ENCODE results near the gene P4HA2. TPM values are rescaled to one million over a fixed set of nuclear protein-coding genes. Genes with fewer than 3 reads are reported as not detected.

P4HA2 gene
- total RNA-seq, 2 donors from 2014 or later, result 0.50 TPM; not detected in 1

DNA sequence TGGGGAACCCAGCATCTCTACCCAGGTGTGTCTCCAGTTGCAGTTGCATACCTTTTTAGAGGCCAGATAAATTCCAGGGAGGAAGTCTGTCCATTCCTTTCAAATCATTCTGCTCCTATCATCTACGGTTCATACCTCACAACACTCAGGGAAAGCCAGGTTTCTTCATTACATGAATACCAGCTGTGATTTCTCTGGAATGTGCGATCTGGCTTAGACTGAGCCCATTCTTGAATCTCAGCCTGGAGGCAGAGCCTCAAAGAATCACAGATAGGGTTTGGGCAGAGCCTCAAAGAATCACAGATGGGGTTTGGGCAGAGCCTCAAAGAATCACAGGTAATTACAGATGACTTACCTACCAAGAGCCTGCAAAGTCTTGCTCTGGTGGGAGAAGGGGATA, 7.2 kb downstream of the P4HA2 start:
- no peak overlapping the region for H3K4me3 Mint-ChIP-seq
- DNase-seq, result no peak
- H3K27me3 Mint-ChIP-seq, result peaks cover 4% of the 10 kb centered on the region
- H3K36me3 Mint-ChIP-seq (ENCODE audit: low read depth), result peaks cover 2% of the 10 kb centered on the region
- no peak for ATAC-seq
- H3K4me1 Mint-ChIP-seq, result peaks cover 5% of the 10 kb centered on the region
- H3K9me3 ChIP-seq (ENCODE audit: control insufficient read depth, low read length, poor library complexity, severe bottlenecking), result no peaks in the 10 kb centered on the region
- H3K27ac Mint-ChIP-seq, result no peak overlapping the region

DNA sequence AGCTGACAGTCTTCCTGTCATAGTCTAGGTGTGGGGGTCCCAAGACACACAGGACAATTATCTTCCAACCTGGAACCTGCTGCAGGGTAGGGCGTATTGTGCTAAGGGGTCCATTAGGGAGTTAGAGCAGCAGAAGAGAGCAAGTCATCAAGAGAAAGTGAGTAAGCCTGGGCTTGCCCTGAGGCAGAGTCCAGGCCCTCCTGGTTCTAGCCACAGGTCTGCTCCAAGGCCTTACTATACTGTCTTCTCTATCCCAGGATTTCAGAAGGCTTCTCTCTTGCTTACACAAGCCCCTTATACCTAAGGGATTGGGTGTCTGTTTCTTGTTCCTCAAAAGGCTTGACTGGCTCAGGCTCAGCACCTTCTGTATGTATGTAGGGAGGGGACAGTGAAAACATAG, 7.7 kb downstream of the P4HA2 start:
- ATAC-seq, result no peak
- H3K27me3 Mint-ChIP-seq, result no peaks in the 10 kb centered on the region
- H3K27ac Mint-ChIP-seq, result no peak overlapping the region
- H3K36me3 Mint-ChIP-seq (ENCODE audit: low read depth), result peaks cover 2% of the 10 kb centered on the region
- H3K9me3 ChIP-seq (ENCODE audit: control insufficient read depth, low read length, poor library complexity, severe bottlenecking), result no peaks in the 10 kb centered on the region
- H3K4me1 Mint-ChIP-seq, result peaks cover 3% of the 10 kb centered on the region
- H3K4me3 Mint-ChIP-seq, result no peak overlapping the region
- DNase-seq, result no peak

DNA sequence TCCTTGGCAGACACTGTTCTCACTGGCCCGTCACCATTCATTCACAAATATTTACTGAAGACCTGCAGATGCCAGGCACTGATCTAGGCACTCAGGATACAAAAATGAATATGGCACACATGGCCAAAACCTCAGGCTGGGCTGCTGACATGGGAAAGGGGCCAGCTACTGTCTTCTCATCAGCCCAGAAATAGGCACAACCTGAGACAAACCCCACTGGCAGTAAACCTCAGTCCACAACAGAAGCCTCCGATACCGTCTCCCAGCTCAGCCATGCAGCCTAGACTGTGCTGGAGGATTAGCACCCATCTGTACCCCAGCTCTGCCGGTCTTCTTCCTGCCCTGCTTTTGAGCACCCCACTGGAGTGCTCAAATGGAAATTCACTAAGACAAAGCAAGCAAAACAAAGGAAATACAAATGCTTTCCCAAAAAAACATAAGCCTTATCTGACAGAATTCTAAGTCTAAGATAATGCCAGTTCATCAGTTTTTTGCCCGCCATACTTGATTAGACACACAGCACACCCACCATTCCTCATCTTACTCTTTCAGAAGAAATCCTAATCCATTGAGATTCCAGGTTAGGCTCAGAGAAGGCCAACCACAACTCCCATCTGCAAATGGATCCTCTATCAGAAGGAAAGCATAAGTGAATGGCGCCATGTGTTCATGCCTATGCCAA, 8.2 kb downstream of the P4HA2 start:
- Mint-ChIP-seq H3K4me3 (no peak overlapping the region), H3K4me1 (peaks cover 3% of the 10 kb centered on the region), H3K36me3 (ENCODE audit: low read depth) (peaks cover 2% of the 10 kb centered on the region), H3K27ac (no peak overlapping the region), H3K27me3 (no peaks in the 10 kb centered on the region)
- DNase-seq, result no peak
- ATAC-seq, result no peak
- no peaks in the 10 kb centered on the region for H3K9me3 ChIP-seq (ENCODE audit: control insufficient read depth, low read length, poor library complexity, severe bottlenecking)

DNA sequence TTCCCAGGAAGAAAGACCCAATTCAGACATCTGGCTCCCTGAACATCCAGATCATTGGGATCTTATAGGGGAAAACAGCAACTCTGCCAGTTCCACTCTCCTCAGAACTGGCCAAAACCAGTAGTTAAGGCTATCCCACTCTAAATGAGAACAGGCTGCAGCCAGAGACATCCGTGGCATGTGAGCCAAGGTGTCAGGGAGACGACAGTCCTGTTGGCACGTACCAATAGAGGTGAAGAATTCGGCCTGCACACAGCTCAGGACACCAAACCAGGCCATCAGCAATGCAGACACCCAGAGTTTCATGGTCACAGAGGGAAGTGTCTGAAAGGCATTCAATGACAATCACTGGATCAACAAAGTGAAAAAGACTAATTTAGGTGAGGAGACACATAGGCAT, 9.3 kb downstream of the P4HA2 start:
- Mint-ChIP-seq H3K27me3 (no peaks in the 10 kb centered on the region), H3K4me1 (peaks cover 3% of the 10 kb centered on the region), H3K36me3 (ENCODE audit: low read depth) (no peaks in the 10 kb centered on the region), H3K27ac (no peak overlapping the region), H3K4me3 (no peak overlapping the region)
- no peaks in the 10 kb centered on the region for H3K9me3 ChIP-seq (ENCODE audit: control insufficient read depth, low read length, poor library complexity, severe bottlenecking)
- no peak for ATAC-seq
- DNase-seq, result no peak

DNA sequence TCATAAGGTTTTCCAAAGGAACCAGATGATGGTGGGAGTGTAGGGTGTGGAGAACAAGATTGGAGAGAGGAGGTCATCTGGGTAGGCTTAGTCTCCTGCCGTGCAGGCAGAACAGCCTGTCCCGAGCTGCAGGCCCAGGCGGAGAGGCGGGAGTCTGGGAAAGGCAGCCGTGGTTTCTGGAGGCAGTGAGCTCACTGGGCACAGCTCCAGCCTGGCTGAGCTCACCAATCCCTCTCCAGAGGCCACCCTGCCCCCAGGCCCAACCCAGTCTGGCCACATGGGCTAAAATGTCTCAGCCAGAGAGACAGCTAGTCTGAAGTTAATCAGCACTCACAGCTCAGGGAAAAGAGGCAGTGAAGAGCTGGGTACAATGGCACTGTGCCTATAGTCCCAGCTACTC, 12.3 kb downstream of the P4HA2 start:
- ATAC-seq, result no peak
- Mint-ChIP-seq H3K27ac (no peak overlapping the region), H3K36me3 (ENCODE audit: low read depth) (no peaks in the 10 kb centered on the region), H3K4me3 (no peak overlapping the region), H3K4me1 (peaks cover 3% of the 10 kb centered on the region), H3K27me3 (no peaks in the 10 kb centered on the region)
- DNase-seq, result no peak
- H3K9me3 ChIP-seq (ENCODE audit: control insufficient read depth, low read length, poor library complexity, severe bottlenecking), result no peaks in the 10 kb centered on the region

DNA sequence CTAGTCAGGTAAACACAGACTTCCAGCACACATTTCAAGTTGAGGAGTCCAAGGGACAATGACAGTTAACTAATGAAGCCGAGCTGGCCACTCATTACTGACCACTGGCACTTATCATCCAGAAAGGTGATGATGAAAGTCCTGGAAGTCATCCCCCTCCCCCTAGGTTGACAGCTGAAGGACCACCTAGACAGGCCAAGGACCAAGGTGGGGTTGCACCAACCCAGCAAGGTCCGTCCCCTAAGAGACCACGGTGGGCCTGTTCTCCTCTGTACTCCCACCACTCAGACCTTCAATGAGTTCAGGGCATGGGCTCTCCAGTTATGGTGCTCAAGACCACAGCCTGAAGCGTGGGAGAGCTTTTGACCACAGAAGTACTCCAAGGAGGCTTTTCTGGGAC, 13.2 kb downstream of the P4HA2 start:
- no peak for DNase-seq
- no peaks in the 10 kb centered on the region for H3K27me3 Mint-ChIP-seq
- no peaks in the 10 kb centered on the region for H3K9me3 ChIP-seq (ENCODE audit: control insufficient read depth, low read length, poor library complexity, severe bottlenecking)
- H3K4me3 Mint-ChIP-seq, result no peak overlapping the region
- no peak for ATAC-seq
- no peaks in the 10 kb centered on the region for H3K36me3 Mint-ChIP-seq (ENCODE audit: low read depth)
- H3K27ac Mint-ChIP-seq, result no peak overlapping the region
- H3K4me1 Mint-ChIP-seq, result peaks cover under 1% of the 10 kb centered on the region

DNA sequence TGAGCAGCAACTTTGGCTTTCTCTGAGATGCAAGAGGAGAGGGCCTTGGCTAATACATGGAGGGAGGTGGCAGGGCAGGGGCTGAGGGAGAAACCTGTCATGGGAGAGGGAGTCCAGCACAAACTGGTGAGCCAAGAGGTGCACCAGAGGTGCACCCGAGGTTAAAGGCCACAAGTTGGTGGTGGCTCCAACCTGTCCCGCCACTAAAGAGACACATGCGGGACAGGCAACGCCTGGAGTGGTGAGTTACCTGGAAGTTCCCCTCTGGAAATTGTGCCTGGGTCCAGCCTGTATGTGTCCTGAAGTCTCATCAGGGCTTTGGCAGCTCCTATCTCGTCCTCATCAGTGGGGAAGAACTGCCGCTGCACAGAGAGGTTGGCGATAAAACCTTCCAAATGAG, 14.0 kb downstream of the P4HA2 start:
- DNase-seq (no peak), ATAC-seq (no peak)
- Mint-ChIP-seq H3K4me1 (no peaks in the 10 kb centered on the region), H3K27me3 (no peaks in the 10 kb centered on the region), H3K4me3 (no peak overlapping the region), H3K36me3 (ENCODE audit: low read depth) (no peaks in the 10 kb centered on the region), H3K27ac (no peak overlapping the region)
- H3K9me3 ChIP-seq (ENCODE audit: control insufficient read depth, low read length, poor library complexity, severe bottlenecking), result no peaks in the 10 kb centered on the region

DNA sequence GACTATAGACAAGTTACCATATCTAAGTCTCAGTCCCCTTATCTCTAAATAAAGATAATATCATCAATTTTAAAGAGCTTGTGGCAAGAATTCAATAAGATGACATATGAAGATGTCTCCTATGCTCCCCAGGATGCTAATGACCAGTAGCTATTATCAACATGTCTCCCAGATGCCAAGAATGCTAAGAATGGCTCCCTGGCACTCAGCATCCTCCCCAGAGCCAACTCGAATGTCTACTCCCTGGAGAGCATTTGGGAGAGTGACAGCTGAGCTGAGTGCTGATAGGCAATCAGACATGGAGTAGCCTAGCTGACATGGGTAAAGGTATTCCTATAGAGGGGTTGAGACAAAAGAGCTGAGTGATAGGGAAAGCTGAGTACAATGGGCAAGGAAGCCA, 15.9 kb downstream of the P4HA2 start:
- no peaks in the 10 kb centered on the region for H3K9me3 ChIP-seq (ENCODE audit: control insufficient read depth, low read length, poor library complexity, severe bottlenecking)
- no peaks in the 10 kb centered on the region for H3K27me3 Mint-ChIP-seq
- no peak for ATAC-seq
- no peaks in the 10 kb centered on the region for H3K36me3 Mint-ChIP-seq (ENCODE audit: low read depth)
- peaks cover 2% of the 10 kb centered on the region for H3K4me1 Mint-ChIP-seq
- H3K27ac Mint-ChIP-seq, result no peak overlapping the region
- no peak overlapping the region for H3K4me3 Mint-ChIP-seq
- DNase-seq, result no peak

DNA sequence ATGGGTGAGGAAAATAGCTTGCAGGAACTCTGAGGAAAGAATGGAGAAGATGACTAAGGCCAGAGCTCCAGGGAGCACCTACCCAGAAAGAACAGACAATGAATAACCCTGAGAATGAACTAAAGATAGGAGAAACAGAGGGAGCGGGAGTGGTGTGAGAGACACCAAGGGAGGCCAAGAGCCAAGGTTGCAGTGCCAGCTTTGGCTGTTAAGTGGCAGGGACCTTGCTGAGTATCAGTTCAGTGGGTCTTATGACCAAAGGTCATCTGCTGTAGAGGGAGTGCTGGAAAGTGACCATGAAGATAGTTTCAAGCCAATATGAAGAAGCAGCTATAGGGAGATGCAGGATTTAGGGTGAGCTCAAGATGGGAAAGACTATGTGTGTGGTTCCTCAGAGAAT, 16.7 kb downstream of the P4HA2 start:
- ATAC-seq, result no peak
- Mint-ChIP-seq H3K36me3 (ENCODE audit: low read depth) (no peaks in the 10 kb centered on the region), H3K27ac (no peak overlapping the region), H3K4me1 (peaks cover 2% of the 10 kb centered on the region), H3K4me3 (no peak overlapping the region), H3K27me3 (no peaks in the 10 kb centered on the region)
- H3K9me3 ChIP-seq (ENCODE audit: control insufficient read depth, low read length, poor library complexity, severe bottlenecking), result no peaks in the 10 kb centered on the region
- DNase-seq, result no peak

DNA sequence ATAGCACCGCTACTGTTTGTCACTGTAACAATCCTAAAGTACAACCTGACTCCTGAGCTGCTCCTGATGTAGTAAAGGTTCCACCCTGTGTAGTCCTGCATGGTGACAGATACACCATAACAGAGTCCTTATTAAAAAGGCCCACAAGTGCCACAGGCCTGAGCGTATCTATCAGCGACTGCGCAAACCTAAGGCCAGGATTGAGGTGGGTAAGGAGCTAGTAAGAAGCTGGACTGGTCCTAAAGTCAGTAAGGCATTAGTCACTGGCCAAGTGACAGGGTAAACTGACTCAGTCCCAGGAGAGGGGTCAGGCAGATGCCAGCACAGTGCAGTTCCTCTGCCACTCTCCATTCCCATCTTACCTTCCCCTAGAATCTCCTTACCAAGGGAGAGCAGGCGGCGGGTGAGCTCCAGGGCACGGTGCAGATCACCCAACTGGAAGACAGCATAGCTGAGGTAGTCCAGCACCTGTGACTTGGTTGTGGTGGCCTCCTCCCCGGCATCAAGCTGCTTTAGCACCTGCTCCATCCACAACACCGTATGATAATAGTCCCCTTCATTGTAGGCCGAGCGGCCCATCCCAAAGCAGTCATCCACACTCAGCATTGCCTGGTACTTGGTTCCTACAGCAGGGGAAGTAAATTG, 17.6 kb downstream of the P4HA2 start:
- Mint-ChIP-seq H3K4me3 (no peak overlapping the region), H3K27ac (no peak overlapping the region), H3K4me1 (peaks cover 2% of the 10 kb centered on the region), H3K27me3 (peaks cover under 1% of the 10 kb centered on the region), H3K36me3 (ENCODE audit: low read depth) (no peaks in the 10 kb centered on the region)
- ATAC-seq, result no peak
- no peaks in the 10 kb centered on the region for H3K9me3 ChIP-seq (ENCODE audit: control insufficient read depth, low read length, poor library complexity, severe bottlenecking)
- DNase-seq, result no peak

DNA sequence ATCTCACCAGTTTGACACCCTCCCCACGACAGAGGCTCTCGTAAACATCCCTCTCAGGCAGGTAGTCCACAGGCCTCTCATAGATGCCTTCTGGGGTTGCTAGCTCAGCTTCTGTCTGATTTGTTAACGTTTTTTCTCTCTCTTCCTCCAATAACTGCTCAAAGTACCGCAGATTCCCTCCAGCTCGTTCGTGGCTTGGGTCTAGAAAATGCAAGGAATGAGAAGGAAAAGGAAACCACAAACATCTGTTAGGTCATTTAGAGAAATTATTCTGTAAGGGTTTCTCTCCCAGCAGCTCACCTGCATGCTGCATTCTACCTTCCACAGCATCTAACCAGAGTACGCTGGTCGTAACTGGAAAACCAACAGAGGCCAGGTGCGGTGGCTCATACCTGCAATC, 18.5 kb downstream of the P4HA2 start:
- peaks cover 8% of the 10 kb centered on the region for H3K27me3 Mint-ChIP-seq
- no peak overlapping the region for H3K27ac Mint-ChIP-seq
- peaks cover 2% of the 10 kb centered on the region for H3K4me1 Mint-ChIP-seq
- no peaks in the 10 kb centered on the region for H3K9me3 ChIP-seq (ENCODE audit: control insufficient read depth, low read length, poor library complexity, severe bottlenecking)
- H3K36me3 Mint-ChIP-seq (ENCODE audit: low read depth), result no peaks in the 10 kb centered on the region
- no peak for ATAC-seq
- no peak for DNase-seq
- H3K4me3 Mint-ChIP-seq, result no peak overlapping the region

DNA sequence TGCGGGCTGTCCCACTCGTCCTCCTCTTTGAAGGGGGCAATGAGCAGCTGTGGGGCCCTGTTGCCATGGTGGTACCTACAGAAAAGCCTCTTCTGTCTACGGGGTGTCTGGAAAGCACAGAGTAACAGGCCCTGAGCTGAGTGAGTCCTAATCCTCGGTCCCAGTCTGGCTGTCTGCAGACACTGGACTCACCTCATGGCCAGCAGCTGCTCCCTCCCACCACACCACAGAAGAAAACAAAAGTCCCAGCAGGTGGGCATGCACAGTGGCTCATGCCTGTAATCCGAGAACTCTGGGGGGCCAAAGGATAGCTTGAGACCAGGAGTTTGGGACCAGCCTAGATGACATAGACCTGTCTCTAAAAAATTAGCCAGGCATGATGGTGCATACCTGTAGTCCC, 19.9 kb downstream of the P4HA2 start:
- Mint-ChIP-seq H3K4me1 (peaks cover 2% of the 10 kb centered on the region), H3K27ac (peak overlapping the region; percentile 34), H3K27me3 (peaks cover 20% of the 10 kb centered on the region), H3K36me3 (ENCODE audit: low read depth) (no peaks in the 10 kb centered on the region), H3K4me3 (no peak overlapping the region)
- no peak for DNase-seq
- no peak for ATAC-seq
- no peaks in the 10 kb centered on the region for H3K9me3 ChIP-seq (ENCODE audit: control insufficient read depth, low read length, poor library complexity, severe bottlenecking)

DNA sequence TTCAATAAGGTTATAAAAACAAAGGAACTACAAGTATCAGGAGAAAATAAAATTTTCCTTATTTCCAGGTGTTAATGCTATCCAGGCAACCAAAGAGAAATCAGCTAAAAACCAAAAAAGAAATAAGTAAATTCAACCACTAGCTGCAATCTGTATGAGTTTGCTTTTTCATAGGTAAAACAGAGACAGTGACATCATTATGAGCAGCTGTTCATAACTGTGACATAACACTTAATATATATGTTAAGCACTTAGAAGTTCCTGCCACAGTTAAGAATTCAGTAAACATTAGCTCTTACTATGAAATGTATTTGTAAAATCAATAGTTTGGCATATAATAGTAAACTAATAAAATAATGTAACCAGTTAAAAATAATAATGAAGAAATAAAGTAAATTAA, 20.9 kb downstream of the P4HA2 start:
- no peak for ATAC-seq
- Mint-ChIP-seq H3K27me3 (peaks cover 20% of the 10 kb centered on the region), H3K4me3 (no peak overlapping the region), H3K36me3 (ENCODE audit: low read depth) (no peaks in the 10 kb centered on the region), H3K27ac (no peak overlapping the region), H3K4me1 (peaks cover 2% of the 10 kb centered on the region)
- DNase-seq, result no peak
- no peaks in the 10 kb centered on the region for H3K9me3 ChIP-seq (ENCODE audit: control insufficient read depth, low read length, poor library complexity, severe bottlenecking)

Measured in T-helper 17 cell (primary cell).